ENCODE results near the gene DUSP9.
"Not testable (repeated sequence)": the region's sequence is repeated elsewhere in the genome, so short reads cannot be mapped to it uniquely, and the experiment has no call there.

Gene DUSP9

GRCh38 chrX:153646620-153647373, at the start of gene DUSP9:
Gene DUSP9, plus strand, starts transcription at chrX:153647203. Its CDS starts 751 bp downstream, at chrX:153647954.
- DNase-seq = no peak

- DNase-seq = peak in 1 of 2 experiments; percentile 54
Measured at GRCh38 chrX:153598541-153599191, 48.3 kb upstream of the DUSP9 start, which contains the start of gene CCNQ. Gene CCNQ, minus strand, starts transcription at chrX:153599139. Its CDS starts 66 bp downstream, at chrX:153599073.

GRCh38 chrX:153599192-153600031, 47.6 kb upstream of the DUSP9 start:
- peak; percentile 87 to 91 for DNase-seq

GRCh38 chrX:153600032-153600373, 47.0 kb upstream of the DUSP9 start:
- DNase-seq = no peak

- no peak for DNase-seq
Measured at GRCh38 chrX:153600921-153601320, 46.1 kb upstream of the DUSP9 start.

GRCh38 chrX:153601511-153602110, 45.4 kb upstream of the DUSP9 start:
- no peak for DNase-seq

- no peak for DNase-seq
Measured at GRCh38 chrX:153602601-153603000, 44.4 kb upstream of the DUSP9 start.

GRCh38 chrX:153603131-153603656, 43.8 kb upstream of the DUSP9 start:
- no peak for DNase-seq

GRCh38 chrX:153604666-153605380, 42.2 kb upstream of the DUSP9 start:
- DNase-seq = not testable (repeated sequence)

GRCh38 chrX:153606503-153606902, 40.5 kb upstream of the DUSP9 start:
- DNase-seq = no peak

- DNase-seq = no peak
Measured at GRCh38 chrX:153608376-153608775, 38.6 kb upstream of the DUSP9 start.

GRCh38 chrX:153608806-153609205, 38.2 kb upstream of the DUSP9 start:
- no peak for DNase-seq

- peak; percentile 17 to 72 for DNase-seq
Measured at GRCh38 chrX:153609917-153610835, 36.8 kb upstream of the DUSP9 start.

- no peak for DNase-seq
Measured at GRCh38 chrX:153610836-153611213, 36.2 kb upstream of the DUSP9 start.

GRCh38 chrX:153611298-153612095, 35.5 kb upstream of the DUSP9 start:
- DNase-seq = no peak

- DNase-seq = no peak
Measured at GRCh38 chrX:153612413-153612812, 34.6 kb upstream of the DUSP9 start.

- no peak for DNase-seq
Measured at GRCh38 chrX:153614818-153615217, 32.2 kb upstream of the DUSP9 start.

GRCh38 chrX:153620576-153620975, 26.4 kb upstream of the DUSP9 start:
- no peak for DNase-seq

- DNase-seq = no peak
Measured at GRCh38 chrX:153621949-153622598, 24.9 kb upstream of the DUSP9 start.
